ENCODE measurements around the gene PLPP3.
A peak's percentile ranks its signal among the peaks of the same experiment; 100 is the strongest.

Gene PLPP3

DNA sequence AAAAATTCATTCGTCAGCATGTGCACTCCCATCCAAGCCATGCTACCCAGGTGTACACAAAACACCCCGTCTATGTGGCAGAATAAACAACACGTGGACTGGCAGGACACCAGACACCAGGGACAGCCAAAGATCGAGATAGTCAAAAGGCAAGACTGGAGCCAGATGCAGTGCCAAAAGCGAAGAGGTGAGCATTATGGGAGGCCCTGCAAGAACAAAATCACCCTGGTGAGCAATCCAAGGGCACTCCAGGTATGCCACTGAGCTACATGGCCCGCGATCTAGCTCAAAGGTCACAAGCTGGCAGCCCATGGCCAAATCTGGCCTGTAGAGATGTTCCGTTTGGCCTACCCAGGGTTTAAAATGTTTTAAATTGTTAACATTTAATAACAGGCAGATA lies 33.7 kb downstream of the PLPP3 start:
- peak; percentile 47 for DNase-seq

DNA sequence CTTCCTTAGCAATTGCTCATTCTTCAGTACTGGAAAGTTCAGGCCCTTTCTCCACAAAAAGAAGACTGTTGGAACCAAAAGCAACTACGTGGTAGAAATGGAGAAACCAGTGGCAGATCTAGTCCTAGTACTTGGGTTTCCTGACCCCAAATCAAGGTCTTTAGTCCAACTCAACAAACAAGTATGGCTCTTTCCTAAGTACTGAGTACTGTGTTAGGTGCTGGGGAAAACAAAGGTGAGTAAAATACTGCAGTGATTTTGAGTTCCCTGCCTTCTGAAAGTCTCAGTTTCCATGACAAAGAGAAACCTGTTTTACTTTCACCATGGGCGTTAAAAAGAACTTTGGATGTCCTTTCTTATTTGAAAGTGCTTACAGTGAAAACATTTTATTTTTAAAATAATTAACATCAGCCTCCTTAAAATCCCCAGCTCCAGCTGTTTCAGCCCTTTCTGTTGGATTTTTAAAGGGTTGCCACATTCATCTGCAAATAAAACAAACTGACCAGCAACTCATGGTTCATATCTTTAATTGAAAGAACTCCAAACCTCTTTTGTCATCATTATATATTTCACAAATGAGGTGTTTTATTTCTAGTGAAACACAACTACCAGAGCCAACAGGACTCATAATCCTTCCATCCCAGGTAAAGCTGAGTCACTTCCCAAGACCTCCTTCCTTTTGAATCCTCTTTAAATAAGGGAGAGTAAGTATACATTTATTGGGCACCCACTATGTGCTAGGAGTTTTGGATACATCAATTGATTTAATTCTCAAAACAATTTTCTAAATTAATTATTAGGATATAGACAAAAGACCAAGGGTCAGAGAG lies 35.4 kb downstream of the PLPP3 start:
- DNase-seq: no peak

DNA sequence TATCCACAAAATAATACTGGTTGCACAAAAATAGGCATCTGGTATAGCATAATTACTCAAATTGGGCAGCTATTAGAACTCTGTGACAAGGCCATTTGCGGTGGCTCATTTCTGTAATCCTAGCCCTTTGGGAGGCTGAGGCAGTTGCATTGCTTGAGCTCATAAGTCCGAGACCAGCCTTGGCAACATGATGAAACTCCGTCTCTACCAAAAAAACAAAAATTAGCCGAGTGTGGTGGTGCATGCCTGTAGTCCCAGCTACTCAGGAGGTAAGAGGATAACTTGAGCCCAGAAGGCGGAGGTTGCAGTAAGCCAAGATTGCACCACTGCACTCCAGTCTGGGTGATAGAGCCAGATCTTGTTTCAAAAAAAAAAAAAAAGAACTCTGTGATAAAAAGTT lies 36.7 kb downstream of the PLPP3 start:
- DNase-seq: no peak

DNA sequence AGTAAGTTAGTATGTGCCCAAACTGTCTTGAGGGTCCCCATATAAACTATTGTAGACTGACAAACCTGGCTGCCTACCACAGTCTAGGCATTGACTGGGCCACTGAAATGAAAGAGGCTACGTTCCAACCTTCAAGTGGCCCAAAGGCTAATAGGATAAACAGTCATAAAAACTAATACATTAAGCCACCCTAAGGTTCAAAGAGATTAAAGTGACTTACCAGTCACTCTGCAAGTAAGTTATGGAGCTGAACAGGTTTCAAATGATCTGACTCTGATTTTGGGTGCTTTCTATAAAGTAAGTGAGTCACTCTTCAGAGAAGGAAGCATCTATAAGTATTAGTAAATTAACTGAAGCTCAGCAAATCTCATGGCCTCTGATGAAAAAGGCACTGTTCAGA lies 38.0 kb downstream of the PLPP3 start:
- DNase-seq: no peak

DNA sequence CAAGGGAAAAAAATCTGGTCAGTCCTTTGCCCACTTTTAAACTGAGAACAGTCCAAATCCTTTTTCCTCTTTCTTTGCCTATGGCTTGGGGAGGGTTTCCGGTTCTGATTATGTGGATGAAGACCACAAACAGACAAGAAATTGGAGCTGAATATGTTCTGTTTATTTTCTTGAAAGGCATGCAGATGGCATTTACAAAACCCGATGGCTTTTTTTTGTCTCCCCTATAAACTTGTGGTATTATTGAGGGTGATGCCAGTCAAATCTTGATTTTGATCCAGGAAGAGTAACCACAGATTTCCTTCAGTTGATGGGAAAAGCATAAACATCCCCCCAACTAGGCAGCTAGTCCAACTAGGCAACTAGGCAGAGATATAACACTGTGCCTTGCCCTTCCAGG lies 38.9 kb downstream of the PLPP3 start:
- DNase-seq: no peak

DNA sequence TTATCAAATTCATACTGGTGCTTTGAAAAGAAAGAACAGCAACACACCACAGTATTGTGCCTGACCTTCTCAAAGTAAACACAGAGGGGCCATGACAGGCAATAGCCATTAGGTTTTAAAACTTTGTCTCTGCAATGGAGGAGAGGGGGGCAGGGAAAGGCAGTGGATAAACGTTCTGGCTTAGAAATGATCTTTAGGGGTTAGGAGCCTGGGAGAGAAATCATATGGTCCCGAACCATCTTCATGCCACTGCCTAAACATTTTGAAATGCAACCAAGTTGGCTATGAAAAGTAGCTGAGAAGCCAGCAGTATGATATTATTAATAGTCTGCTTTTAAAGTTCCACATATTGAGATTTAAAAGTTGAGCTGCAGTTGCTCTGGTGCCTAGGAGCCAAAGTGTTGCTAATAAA lies 39.8 kb downstream of the PLPP3 start:
- DNase-seq: no peak

DNA sequence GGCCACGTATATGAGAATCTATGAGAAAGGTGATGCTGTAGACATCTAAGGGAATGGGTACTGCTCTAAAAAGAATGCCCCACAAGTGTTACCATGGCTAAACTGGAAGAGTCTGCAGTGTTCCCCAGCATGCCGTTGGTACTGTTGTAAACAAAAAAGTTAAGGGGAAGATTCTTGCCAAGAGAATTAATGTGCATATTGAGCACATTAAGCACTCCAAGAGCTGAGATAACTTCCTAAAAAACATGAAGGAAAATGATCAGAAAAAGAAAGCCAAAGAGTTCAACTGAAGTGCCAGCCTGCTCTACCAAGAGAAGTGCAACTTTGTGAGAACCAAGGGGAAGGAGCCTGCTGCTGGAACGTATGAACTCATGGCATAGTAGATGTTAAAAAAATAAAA lies 40.8 kb downstream of the PLPP3 start:
- DNase-seq: no peak

DNA sequence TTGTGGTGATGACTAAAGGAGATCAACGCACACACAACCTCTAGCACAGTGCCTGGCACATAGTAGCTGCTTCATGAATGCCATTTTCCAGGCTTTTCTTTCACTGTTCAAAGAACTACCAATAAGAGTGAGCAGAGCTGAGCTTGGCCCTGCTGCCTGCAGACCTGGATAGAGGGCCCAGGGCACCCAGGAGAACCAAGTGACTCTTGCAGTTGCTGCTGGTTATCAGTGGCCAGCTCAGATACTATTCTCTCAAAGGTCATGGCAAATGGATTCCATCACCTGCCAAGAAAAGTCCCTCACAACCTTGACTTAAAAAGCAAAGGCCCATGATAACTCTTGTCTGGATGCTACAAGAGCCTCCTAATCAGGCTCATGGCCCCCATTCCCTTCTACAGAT lies 41.7 kb downstream of the PLPP3 start:
- DNase-seq: no peak

DNA sequence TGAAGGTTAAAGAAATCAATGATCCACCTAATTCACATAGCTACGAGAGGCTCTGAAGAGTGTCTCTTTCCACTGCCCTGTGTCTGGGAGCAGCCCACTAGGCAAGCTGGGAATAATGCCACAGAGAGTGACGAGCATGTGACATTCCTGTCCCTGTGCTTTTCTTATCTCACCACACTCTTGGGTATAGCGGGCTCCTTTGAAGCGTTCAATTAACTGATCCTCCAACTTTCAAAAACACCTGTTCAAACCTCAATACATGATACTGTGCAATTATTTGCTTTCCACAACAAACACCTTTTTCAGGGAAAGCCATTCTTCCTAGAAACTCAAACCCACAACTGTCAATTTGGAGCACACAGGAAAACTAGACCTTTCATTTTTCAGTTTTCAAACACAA lies 43.4 kb downstream of the PLPP3 start:
- no peak for DNase-seq

DNA sequence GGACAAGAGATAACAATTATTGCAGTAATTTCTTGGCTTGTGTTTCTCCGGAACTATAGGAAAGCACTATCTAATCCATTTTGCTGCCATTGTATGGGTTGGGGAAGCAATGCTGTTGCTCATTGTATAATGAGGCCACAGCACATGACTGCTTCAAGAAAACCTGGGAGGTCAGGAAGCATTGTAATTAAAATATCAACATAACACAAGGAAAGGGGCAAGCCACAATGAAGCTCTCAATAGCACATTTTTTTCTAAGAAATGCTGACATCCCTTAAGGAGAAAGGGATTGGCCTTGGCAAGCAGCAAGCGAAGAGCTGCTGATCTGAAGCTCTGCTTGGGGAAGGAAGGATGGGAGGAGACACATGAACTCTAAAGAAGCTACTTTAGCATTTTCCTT lies 44.0 kb downstream of the PLPP3 start:
- no peak for DNase-seq

DNA sequence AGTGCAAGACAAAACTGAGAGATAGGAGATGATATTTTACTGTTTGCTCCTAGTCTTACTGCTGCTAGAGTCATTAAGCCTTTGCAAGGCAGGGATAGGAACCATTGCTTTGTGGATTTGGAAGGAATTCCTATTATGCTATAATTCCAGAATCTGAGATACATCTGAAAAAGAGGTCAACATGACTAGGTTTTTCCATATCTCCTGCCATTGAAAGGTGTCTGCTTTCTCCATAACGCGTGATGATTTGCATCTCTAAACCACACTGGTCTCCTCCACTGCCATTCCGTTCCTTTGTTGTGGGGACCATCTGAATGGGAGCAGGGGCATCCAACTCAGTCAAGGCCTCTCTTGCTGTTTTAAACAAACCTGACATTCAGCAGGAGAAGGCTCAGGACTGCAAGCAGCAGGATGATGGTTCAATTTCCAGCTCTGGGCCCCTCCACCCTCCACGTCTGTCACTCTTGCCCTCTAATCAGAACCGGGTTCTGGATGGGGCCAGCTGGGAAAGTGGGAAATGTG lies 45.2 kb downstream of the PLPP3 start:
- no peak for DNase-seq

DNA sequence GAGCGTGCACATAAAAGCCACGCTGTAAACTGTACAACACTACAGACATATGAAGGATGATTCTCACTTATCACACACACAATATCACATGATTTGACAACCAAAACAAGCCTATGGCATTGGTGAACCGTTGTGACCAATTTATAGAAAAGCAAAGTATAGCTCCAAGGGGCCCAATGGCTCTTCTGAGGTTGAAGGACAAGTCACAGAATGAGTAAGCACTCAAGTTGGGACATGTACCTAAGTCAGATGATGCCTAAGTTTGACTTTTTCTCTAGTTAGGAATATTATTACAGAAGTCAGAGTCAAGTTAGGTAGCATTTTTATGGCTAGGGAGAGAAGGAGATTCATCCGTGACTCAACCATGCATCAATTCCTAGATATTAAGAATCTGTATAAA lies 45.7 kb downstream of the PLPP3 start:
- DNase-seq: no peak

DNA sequence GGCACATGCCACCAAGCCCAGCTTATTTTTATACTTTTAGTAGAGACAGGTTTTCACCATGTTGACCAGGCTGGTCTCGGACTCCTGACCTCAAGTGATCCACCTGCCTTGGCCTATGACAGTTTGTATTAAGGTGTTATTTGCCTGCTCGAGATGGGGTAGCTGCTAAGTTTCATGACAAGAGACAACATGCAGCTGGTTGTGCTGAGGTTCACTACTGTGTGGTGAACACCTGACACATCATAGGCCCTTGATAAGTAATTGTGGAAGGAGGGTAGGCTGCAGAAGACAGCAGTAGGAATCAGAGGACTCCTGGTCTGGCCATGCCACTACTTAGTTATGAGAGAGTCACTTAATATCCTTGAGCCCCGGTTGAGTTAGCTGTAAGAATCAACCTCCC lies 46.2 kb downstream of the PLPP3 start:
- DNase-seq: no peak

DNA sequence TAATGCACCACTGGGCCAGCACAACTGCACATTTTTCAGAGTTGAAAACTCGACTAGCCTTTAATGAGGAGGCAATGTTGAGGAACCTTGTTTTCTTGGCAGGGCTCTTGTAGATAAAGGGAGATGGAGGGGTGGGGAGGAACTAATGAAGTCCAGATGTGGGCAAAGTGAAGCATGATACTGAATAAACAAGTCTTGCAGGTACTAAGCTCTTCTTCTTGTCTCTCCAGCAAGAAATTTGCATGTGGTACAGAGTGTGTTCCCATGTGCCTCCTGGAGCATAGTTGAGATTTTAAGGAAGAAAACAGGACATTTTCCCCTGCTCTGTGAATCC lies 47.0 kb downstream of the PLPP3 start:
- DNase-seq: no peak

DNA sequence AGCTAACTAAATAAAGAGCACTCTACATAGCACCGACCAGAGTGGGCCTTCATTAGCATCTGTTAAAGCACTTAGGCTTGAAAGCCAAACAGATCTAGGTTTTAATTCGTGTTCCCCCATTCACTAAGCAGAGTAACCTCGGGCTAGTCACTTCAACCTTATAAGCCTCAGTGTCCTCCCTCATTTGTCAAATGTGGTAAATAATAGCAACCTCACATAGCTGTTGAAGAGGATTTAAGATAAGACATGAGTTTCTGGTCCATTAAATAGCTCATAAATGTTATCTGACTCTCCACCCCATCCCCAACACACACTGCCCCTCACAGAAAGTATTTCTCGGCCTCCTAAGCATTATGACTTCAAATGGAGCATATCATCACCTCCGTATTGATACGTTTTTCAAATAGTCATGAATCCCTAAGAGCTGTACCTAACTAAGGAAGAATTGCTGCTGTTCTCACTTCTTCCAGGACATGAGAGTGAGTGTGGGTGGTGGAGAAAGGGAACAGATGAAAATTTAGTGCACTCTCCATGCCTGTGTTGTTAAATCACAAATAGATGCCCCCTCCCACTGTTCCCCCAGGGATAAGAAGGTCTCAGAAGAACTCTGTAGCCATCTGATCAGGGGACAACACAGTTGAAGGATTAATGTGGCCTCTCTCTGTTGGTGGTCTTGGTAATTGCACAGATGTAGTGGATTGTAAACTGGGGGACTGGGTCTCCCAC lies 47.6 kb downstream of the PLPP3 start:
- no peak for DNase-seq

DNA sequence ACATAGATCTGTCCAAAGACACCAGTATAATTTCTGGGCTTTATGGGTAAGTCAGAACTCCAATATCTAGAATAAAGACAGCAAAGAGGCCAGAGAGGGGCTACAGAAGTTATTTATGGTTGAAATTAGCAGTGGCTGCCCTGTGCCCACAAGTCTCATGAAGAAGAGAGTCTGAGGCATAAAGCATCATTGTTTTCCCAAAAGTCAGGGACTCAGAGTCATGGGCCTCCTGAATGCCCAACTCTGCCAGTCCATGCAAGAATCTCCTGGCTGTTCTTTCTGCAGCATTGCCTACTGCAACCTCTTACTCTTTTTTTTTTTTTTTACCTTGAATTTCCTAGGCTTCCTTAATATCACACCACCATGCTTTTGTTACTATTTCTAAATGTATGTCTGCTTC lies 49.6 kb downstream of the PLPP3 start:
- DNase-seq: no peak

DNA sequence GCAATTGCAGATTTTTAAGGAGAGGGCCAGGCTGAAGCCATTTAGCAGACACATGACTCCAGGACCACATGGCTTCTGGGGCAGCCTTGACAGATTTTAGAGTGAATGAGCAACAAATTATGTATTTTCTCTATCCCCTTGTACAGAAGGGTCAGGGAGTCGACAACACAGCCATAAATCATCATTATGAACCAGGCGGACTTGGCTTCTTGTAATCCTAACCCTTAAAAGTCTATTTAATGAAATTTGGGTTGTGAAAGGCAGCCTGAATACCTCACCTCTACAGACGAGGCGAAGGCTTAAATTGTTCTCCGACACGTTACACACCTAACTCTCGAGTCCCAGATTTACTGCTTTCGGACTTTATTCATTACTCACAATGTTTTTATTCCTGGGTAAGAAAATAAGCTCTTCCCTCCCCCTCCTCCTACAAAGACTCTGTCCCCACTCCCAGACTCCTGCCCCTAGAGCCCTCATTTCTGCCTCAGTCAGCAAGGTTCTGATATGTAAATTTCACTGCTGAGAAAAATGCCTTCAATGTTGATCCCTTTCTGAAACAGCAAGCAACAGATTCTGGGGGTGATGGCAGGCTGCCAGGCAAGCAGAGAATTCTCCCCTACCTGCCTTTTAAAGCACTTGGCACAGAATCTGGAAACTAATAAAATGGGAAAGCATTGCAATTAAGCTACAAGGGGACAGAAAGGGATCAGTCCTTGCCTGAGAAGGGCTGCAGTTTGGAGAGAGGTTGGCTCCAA lies 51.6 kb downstream of the PLPP3 start:
- peak; percentile 72 for DNase-seq

DNA sequence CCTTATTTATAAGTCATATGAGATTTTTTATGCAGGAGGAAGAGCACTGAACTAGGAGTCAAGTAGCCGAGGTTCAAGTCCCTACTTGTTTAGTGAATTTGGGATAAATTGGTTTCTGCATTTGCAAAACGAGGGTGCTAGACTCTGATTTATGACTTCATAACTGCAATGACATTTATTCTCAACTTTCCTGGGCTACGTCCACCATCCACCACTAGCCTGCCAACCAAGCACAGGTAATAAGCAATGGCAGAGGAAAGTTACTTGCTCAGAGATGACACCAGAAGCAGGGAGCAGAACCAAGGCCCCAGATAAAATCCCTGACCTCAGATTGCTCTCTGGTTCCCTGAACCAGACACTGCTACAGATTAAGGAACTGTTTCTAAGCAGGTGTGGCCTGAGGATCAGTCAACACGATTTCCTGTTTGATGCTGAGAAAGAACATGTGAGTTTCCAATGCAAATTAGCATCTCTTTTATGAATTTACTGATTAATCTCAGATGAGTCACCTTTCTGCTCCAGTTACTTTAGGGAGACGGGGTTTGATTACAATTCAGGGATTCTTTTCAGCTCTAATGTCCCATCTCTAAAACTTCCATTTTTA lies 52.7 kb downstream of the PLPP3 start:
- DNase-seq: peak; percentile 73

DNA sequence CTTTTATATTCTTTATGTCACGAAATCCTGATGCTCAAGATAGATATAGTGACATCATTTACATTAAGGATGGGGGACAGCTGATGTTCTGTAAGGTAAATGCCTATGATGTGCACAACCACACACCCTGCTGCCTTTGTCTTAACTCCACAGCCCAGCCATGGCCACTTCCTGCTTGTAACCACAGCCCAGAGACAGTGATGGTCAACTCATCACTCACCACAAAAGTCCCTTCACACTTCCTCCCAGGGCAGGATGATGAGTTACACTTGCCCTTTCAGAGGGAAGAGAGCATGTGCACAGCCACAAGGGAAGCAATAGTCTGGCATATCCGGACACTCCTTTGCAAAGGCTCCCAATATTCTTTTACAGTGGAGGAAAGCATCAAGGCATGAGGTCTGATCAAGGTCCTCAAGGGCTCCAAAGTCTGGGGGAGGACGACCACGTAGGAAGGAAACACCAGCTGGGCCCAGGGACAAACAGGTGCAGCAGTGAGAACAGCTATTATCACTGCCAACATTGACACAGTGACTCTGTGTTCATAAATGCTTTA lies 53.8 kb downstream of the PLPP3 start:
- DNase-seq: peak; percentile 69

DNA sequence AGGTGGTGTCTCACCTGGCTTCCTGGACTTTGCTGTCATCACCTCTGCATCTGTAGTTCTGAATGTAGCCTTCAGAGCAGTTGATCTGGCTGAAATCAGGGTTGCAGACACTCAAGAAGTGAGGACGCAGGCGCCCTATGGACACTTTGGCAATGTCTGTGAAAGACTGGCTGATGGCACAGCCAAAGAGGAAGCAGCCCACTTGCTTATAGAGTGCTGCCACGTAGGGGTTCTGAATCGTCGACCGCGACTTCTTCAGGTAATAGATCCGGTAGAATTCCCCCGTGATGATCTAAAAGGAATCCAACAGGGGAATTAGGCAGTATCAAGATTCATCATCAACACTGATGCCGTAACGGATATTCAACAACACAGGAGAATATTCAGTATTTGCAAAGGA lies 55.1 kb downstream of the PLPP3 start:
- no peak for DNase-seq

DNA sequence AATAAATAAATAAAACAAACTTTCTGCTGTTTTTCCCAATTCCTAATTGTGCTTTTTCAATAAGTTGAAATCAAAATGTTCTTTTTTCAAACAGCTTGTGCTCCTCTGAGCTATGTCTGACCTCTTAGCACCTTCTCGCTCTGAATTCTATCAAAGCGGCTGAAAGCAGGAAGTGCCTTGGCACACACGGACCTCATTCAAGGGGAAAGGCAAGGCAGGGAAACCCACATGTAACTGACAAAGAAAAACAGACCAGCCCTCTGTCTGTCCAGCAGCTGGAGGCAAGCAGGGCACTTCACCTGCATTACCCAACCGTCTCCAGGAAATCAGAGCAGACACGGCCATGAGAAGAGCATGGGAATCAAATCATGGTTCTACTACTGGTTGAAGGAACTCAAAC lies 56.7 kb downstream of the PLPP3 start:
- no peak for DNase-seq

DNA sequence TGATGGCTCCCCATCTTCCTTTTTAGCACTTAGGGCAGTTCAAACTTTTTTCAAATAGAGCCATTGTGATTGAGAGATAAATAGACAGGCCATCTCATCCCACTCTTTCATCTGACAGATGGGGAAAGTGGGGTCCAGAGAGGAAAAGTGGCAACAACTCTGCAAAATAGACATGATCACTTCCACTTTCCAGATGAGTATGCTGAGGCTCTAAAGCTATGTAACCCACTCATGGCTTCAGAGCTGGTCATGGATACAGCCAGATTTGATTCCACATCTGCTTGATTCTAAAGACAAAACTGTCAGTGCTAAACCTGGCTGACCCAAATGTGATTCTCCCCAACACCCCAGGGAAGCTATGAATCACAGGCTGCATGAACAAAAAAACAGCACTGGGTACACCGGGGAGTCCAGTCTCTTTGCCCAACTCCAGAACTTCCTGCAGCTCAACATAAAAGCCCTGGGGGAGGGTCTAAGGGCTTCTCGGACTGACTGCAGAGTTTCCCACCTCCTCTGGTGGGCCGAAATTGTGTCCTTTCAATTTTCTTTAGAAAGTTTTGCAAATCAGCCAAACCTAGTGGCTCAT lies 59.3 kb downstream of the PLPP3 start:
- no peak for DNase-seq

All from RPMI8226 (cell line).